Ectodermal cell (in vitro differentiated cells): Measurements from ENCODE around the gene TRAF3IP3.

Experiments used
- H3K27ac ChIP-seq: 2 replicates; pipeline ENCODE4 v1.7.0; 2013; ENCODE audit warnings: mild to moderate bottlenecking, low read depth, low read length; ENCODE audit not compliant: insufficient read depth, poor library complexity, severe bottlenecking
- H3K27me3 ChIP-seq: 2 replicates; pipeline ENCODE4 v1.7.0; 2013; ENCODE audit warnings: mild to moderate bottlenecking, low read length; ENCODE audit not compliant: insufficient read depth, control insufficient read depth, poor library complexity, severe bottlenecking
- H3K36me3 ChIP-seq: one replicate; pipeline ENCODE4 v1.7.0; 2013; ENCODE audit warnings: low read length; ENCODE audit not compliant: control insufficient read depth, insufficient read depth
- H3K4me1 ChIP-seq: one replicate; pipeline ENCODE4 v1.7.0; 2013; ENCODE audit warnings: low read length; ENCODE audit not compliant: control insufficient read depth, insufficient read depth
- H3K4me3 ChIP-seq: 2 replicates; pipeline ENCODE4 v1.7.0; 2013; ENCODE audit warnings: low read depth, low read length, control low read depth; ENCODE audit not compliant: insufficient read depth
- H3K9me3 ChIP-seq: 2 replicates; pipeline ENCODE4 v1.7.0; 2013; ENCODE audit warnings: mild to moderate bottlenecking, low read length, moderate library complexity; ENCODE audit not compliant: control insufficient read depth
- WGBS, 2 experiments: methylation state at CpG; one replicate each; pipeline ENCODE4 v1.1.7; 2013; ENCODE audit warnings: missing lambda C conversion rate in 2 of 2; 5-methylcytosine and 5-hydroxymethylcytosine counted together

Gene TRAF3IP3

GRCh38 chr1:209720826-209721225 lies 35.0 kb upstream of the TRAF3IP3 start:
- WGBS, 2 experiments = 87 to 95% methylated on average over 2 of the region's 2 CpGs

GRCh38 chr1:209721323-209721722 lies 34.5 kb upstream of the TRAF3IP3 start:
- no peaks in the 10 kb centered on the region for H3K36me3 ChIP-seq
- WGBS, 2 experiments = 97 to 100% methylated on average over 1 of the region's 1 CpG
- H3K9me3 ChIP-seq = no peaks in the 10 kb centered on the region
- H3K27ac ChIP-seq = no peak overlapping the region
- no peak overlapping the region for H3K4me3 ChIP-seq
- H3K27me3 ChIP-seq = no peaks in the 10 kb centered on the region
- H3K4me1 ChIP-seq = no peaks in the 10 kb centered on the region

More at GRCh38 chr1:209720826-209721225, 35.0 kb upstream of the TRAF3IP3 start:
- Histone ChIP-seq H3K4me3 (no peak overlapping the region), H3K27ac (no peak overlapping the region), H3K9me3 (no peaks in the 10 kb centered on the region), H3K27me3 (no peaks in the 10 kb centered on the region), H3K36me3 (no peaks in the 10 kb centered on the region), H3K4me1 (no peaks in the 10 kb centered on the region)

GRCh38 chr1:209723265-209723664 lies 32.6 kb upstream of the TRAF3IP3 start:
- H3K9me3 ChIP-seq = no peaks in the 10 kb centered on the region
- no peaks in the 10 kb centered on the region for H3K4me1 ChIP-seq
- no peaks in the 10 kb centered on the region for H3K36me3 ChIP-seq
- WGBS, 2 experiments = 88 to 92% methylated on average over 2 to 3 of the region's 3 CpGs
- H3K27me3 ChIP-seq = no peaks in the 10 kb centered on the region
- no peak overlapping the region for H3K27ac ChIP-seq
- no peak overlapping the region for H3K4me3 ChIP-seq

GRCh38 chr1:209723756-209724693 lies 31.8 kb upstream of the TRAF3IP3 start:
- Histone ChIP-seq H3K27ac (no peak overlapping the region), H3K4me1 (no peaks in the 10 kb centered on the region), H3K9me3 (no peaks in the 10 kb centered on the region), H3K4me3 (no peak overlapping the region), H3K36me3 (no peaks in the 10 kb centered on the region), H3K27me3 (no peaks in the 10 kb centered on the region)
- 63% methylated on average over 3 of the region's 3 CpGs for WGBS, 2 experiments

GRCh38 chr1:209727286-209727685 lies 28.6 kb upstream of the TRAF3IP3 start:
- no peak overlapping the region for H3K27ac ChIP-seq
- H3K4me3 ChIP-seq = no peak overlapping the region
- H3K4me1 ChIP-seq = no peaks in the 10 kb centered on the region
- 86 to 88% methylated on average over 2 of the region's 2 CpGs for WGBS, 2 experiments
- no peaks in the 10 kb centered on the region for H3K27me3 ChIP-seq
- H3K36me3 ChIP-seq = no peaks in the 10 kb centered on the region
- no peaks in the 10 kb centered on the region for H3K9me3 ChIP-seq

- no peak overlapping the region for H3K4me3 ChIP-seq
Observed at GRCh38 chr1:209727785-209728184, 28.1 kb upstream of the TRAF3IP3 start.

GRCh38 chr1:209728466-209728865 lies 27.4 kb upstream of the TRAF3IP3 start:
- H3K27ac ChIP-seq = no peak overlapping the region
- H3K4me1 ChIP-seq = no peaks in the 10 kb centered on the region
- no peaks in the 10 kb centered on the region for H3K36me3 ChIP-seq
- WGBS, 2 experiments = 86 to 93% methylated on average over 1 of the region's 1 CpG
- H3K4me3 ChIP-seq = no peak overlapping the region
- H3K27me3 ChIP-seq = no peaks in the 10 kb centered on the region
- H3K9me3 ChIP-seq = no peaks in the 10 kb centered on the region

More at GRCh38 chr1:209727785-209728184, 28.1 kb upstream of the TRAF3IP3 start:
- no peaks in the 10 kb centered on the region for H3K4me1 ChIP-seq
- no peaks in the 10 kb centered on the region for H3K27me3 ChIP-seq
- WGBS, 2 experiments = 88 to 90% methylated on average over 3 of the region's 3 CpGs
- no peaks in the 10 kb centered on the region for H3K9me3 ChIP-seq
- no peak overlapping the region for H3K27ac ChIP-seq
- no peaks in the 10 kb centered on the region for H3K36me3 ChIP-seq

- no peak overlapping the region for H3K4me3 ChIP-seq
- H3K4me1 ChIP-seq = no peaks in the 10 kb centered on the region
- no peaks in the 10 kb centered on the region for H3K36me3 ChIP-seq
- H3K27ac ChIP-seq = no peak overlapping the region
- WGBS, 2 experiments = 77 to 83% methylated on average over 1 of the region's 1 CpG
- H3K9me3 ChIP-seq = no peaks in the 10 kb centered on the region
- no peaks in the 10 kb centered on the region for H3K27me3 ChIP-seq
Observed at GRCh38 chr1:209729436-209729835, 26.4 kb upstream of the TRAF3IP3 start.

- H3K4me1 ChIP-seq = no peaks in the 10 kb centered on the region
- H3K36me3 ChIP-seq = no peaks in the 10 kb centered on the region
- H3K4me3 ChIP-seq = no peak overlapping the region
- H3K9me3 ChIP-seq = no peaks in the 10 kb centered on the region
- 100% methylated on average over 1 of the region's 1 CpG for WGBS, 2 experiments
- no peak overlapping the region for H3K27ac ChIP-seq
- H3K27me3 ChIP-seq = no peaks in the 10 kb centered on the region
Observed at GRCh38 chr1:209732725-209733124, 23.1 kb upstream of the TRAF3IP3 start.

GRCh38 chr1:209733409-209734192 lies 22.3 kb upstream of the TRAF3IP3 start:
- no peaks in the 10 kb centered on the region for H3K9me3 ChIP-seq
- WGBS, 2 experiments = 91 to 92% methylated on average over 2 of the region's 3 CpGs
- no peaks in the 10 kb centered on the region for H3K27me3 ChIP-seq
- H3K4me1 ChIP-seq = no peaks in the 10 kb centered on the region
- H3K27ac ChIP-seq = no peak overlapping the region
- no peaks in the 10 kb centered on the region for H3K36me3 ChIP-seq
- H3K4me3 ChIP-seq = no peak overlapping the region
